Type B pancreatic cell (in vitro differentiated cells): ENCODE results near the gene SCGB1C1. TPM values are rescaled to one million over a fixed set of nuclear protein-coding genes. Genes with fewer than 3 reads are reported as not detected.
A peak's percentile ranks its signal among the peaks of the same experiment; 100 is the strongest.

ENCODE experiments used
- DNase-seq: peaks from one replicate; pipeline ENCODE4 v3.0.0; 2021; ENCODE audit warnings: mixed read lengths; ENCODE audit not compliant: unreplicated experiment; ENCODE audit errors: extremely low spot score
- H3K27ac Mint-ChIP-seq: 2 replicates; pipeline ENCODE4 v1.8.0; 2021; ENCODE audit warnings: mild to moderate bottlenecking, mixed read lengths
- H3K27me3 Mint-ChIP-seq: 2 replicates; pipeline ENCODE4 v1.8.0; 2021; ENCODE audit warnings: mixed read lengths
- H3K36me3 Mint-ChIP-seq: 2 replicates; pipeline ENCODE4 v1.8.0; 2021; ENCODE audit warnings: mixed read lengths
- H3K4me1 Mint-ChIP-seq: one replicate; pipeline ENCODE4 v1.8.0; 2021; ENCODE audit warnings: mixed read lengths; ENCODE audit not compliant: unreplicated experiment
- H3K4me3 Mint-ChIP-seq: 2 replicates; pipeline ENCODE4 v1.8.0; 2021; ENCODE audit warnings: mild to moderate bottlenecking, mixed read lengths
- H3K9me3 Mint-ChIP-seq: 2 replicates; pipeline ENCODE4 v1.8.0; 2021; ENCODE audit warnings: mixed read lengths
- total RNA-seq: library from RNA; stranded (reverse); gene quantifications from 2 replicates; pipeline ENCODE4 v1.2.1, GENCODE V29; 2021; ENCODE audit warnings: low replicate concordance
- TF ChIP-seq, protein P1 (sequence below): fragments of 200-600 bp; sonication (generic); conservative IDR thresholded peaks from 2 replicates; pipeline ENCODE4 v1.5.0; 2021; ENCODE audit warnings: antibody characterized with exemption, mild to moderate bottlenecking

SCGB1C1 gene
- total RNA-seq, 1 donor from 2014 or later: not detected

- no peak for DNase-seq
- Mint-ChIP-seq H3K36me3 (peaks cover 5% of the 10 kb centered on the region), H3K27ac (no peak overlapping the region)
These were observed 28.7 kb downstream of the SCGB1C1 start for GRCh38 chr11:221539-221938.

DNA sequence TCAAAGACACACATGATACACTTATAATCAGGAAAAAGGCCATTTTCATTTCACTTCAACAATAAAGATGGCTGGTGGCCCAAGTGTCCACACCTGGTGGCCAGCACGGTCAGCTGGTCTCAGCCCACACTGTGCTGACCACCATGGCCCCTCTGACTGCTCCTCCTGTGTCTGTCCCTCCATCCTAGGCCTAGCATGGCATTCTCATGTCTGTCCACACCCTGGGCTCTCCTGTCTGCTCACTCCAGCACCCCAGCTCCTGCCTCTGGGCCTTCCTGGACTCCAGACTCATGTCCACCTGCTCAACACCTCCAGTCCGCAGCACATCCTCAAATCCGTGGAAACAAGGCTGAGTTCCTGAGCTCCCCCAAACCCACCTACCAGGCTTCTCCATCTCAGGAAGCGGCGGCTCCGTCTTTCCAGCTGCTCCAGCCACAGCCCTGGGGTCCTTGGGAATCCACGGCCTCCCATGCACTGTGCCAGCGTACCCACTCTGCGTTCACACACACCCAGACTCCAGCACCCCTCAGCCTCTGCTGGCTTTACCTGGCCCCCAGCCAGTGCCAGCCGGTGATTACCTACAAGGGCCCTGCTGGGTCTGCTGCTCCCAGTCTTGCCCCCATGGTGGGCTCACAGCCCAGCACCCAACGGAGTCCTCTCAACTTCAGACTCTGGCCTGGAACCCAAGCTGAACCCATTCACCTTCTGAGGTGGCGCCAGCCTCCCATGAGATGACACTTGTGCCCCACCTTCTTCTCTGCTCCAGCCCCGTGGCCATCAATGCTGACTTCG lies 29.3 kb downstream of the SCGB1C1 start:
- peaks cover 5% of the 10 kb centered on the region for H3K36me3 Mint-ChIP-seq
- no peak overlapping the region for H3K4me3 Mint-ChIP-seq
- no peak overlapping the region for H3K27ac Mint-ChIP-seq
- no peaks in the 10 kb centered on the region for H3K27me3 Mint-ChIP-seq
- no peaks in the 10 kb centered on the region for H3K9me3 Mint-ChIP-seq
- no peak for DNase-seq
- H3K4me1 Mint-ChIP-seq: no peaks in the 10 kb centered on the region
- TF ChIP-seq, protein P1, sequence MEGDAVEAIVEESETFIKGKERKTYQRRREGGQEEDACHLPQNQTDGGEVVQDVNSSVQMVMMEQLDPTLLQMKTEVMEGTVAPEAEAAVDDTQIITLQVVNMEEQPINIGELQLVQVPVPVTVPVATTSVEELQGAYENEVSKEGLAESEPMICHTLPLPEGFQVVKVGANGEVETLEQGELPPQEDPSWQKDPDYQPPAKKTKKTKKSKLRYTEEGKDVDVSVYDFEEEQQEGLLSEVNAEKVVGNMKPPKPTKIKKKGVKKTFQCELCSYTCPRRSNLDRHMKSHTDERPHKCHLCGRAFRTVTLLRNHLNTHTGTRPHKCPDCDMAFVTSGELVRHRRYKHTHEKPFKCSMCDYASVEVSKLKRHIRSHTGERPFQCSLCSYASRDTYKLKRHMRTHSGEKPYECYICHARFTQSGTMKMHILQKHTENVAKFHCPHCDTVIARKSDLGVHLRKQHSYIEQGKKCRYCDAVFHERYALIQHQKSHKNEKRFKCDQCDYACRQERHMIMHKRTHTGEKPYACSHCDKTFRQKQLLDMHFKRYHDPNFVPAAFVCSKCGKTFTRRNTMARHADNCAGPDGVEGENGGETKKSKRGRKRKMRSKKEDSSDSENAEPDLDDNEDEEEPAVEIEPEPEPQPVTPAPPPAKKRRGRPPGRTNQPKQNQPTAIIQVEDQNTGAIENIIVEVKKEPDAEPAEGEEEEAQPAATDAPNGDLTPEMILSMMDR: no peak

More at GRCh38 chr11:221539-221938, 28.7 kb downstream of the SCGB1C1 start:
- Mint-ChIP-seq H3K9me3 (no peaks in the 10 kb centered on the region), H3K4me1 (no peaks in the 10 kb centered on the region), H3K27me3 (no peaks in the 10 kb centered on the region), H3K4me3 (no peak overlapping the region)
- TF ChIP-seq, protein P1: no peak

- DNase-seq: no peak
- Mint-ChIP-seq H3K9me3 (no peaks in the 10 kb centered on the region), H3K36me3 (peaks cover 5% of the 10 kb centered on the region), H3K4me1 (no peaks in the 10 kb centered on the region), H3K27me3 (no peaks in the 10 kb centered on the region), H3K27ac (peak overlapping the region; percentile 4), H3K4me3 (no peak overlapping the region)
- TF ChIP-seq, protein P1: no peak
These were observed 30.3 kb downstream of the SCGB1C1 start for GRCh38 chr11:223026-223789.

GRCh38 chr11:223884-224283 lies 31.0 kb downstream of the SCGB1C1 start:
- H3K4me1 Mint-ChIP-seq: no peaks in the 10 kb centered on the region

DNA sequence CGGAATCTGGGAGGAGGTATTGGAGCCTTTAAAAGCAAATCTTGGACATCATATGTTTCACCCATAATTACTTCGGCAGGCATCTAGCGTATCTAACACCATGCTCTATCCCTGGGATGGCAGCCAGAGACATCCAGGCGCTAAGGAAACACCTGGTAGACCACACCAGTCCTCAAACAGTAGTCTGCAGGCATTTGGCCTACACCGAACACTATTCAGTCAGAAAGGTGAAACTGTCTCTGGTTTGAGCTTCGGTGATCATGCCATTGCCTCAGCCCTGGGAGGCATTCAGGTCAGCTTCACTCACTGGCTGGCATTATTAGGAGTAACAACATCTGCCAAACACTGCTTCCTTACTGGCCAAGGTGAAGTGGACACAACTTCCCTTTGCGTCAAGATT lies 31.5 kb downstream of the SCGB1C1 start:
- H3K9me3 Mint-ChIP-seq: no peaks in the 10 kb centered on the region
- no peaks in the 10 kb centered on the region for H3K27me3 Mint-ChIP-seq
- no peak overlapping the region for H3K27ac Mint-ChIP-seq
- DNase-seq: no peak
- TF ChIP-seq, protein P1: no peak
- peaks cover 10% of the 10 kb centered on the region for H3K36me3 Mint-ChIP-seq
- no peak overlapping the region for H3K4me3 Mint-ChIP-seq
- no peaks in the 10 kb centered on the region for H3K4me1 Mint-ChIP-seq

More at GRCh38 chr11:223884-224283, 31.0 kb downstream of the SCGB1C1 start:
- Mint-ChIP-seq H3K9me3 (no peaks in the 10 kb centered on the region), H3K27ac (no peak overlapping the region), H3K36me3 (peaks cover 9% of the 10 kb centered on the region), H3K27me3 (no peaks in the 10 kb centered on the region), H3K4me3 (no peak overlapping the region)
- TF ChIP-seq, protein P1: no peak
- DNase-seq: no peak
